Fibroblast of peridontal ligament (primary cell): ENCODE results near the gene CASP7.

ENCODE experiments used
- DNase-seq: peaks from one replicate; pipeline ENCODE4 v3.0.0-alpha.2; 2010; ENCODE audit errors: extremely low read depth

Gene CASP7

GRCh38 chr10:113712024-113712423 is 32.3 kb downstream of the CASP7 start:
- DNase-seq: no peak

- no peak for DNase-seq
These were observed 33.3 kb downstream of the CASP7 start for GRCh38 chr10:113712755-113713639.

DNA sequence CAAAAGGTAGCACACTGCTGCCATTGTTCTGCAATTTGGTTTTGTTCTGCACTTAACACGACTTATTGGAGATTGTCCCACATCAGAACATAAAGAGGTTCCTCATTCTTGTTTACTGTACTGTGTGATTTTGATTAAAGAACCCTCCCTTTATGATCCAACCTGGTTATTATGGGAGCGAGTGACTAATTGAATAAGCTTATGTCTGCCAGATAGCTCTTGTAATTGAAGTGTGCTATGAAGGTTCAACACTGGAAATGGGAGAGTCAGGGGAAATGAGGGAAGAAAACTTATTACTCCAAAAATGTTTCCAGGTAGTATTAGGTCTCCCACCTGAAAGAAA is 33.9 kb downstream of the CASP7 start:
- no peak for DNase-seq

DNA sequence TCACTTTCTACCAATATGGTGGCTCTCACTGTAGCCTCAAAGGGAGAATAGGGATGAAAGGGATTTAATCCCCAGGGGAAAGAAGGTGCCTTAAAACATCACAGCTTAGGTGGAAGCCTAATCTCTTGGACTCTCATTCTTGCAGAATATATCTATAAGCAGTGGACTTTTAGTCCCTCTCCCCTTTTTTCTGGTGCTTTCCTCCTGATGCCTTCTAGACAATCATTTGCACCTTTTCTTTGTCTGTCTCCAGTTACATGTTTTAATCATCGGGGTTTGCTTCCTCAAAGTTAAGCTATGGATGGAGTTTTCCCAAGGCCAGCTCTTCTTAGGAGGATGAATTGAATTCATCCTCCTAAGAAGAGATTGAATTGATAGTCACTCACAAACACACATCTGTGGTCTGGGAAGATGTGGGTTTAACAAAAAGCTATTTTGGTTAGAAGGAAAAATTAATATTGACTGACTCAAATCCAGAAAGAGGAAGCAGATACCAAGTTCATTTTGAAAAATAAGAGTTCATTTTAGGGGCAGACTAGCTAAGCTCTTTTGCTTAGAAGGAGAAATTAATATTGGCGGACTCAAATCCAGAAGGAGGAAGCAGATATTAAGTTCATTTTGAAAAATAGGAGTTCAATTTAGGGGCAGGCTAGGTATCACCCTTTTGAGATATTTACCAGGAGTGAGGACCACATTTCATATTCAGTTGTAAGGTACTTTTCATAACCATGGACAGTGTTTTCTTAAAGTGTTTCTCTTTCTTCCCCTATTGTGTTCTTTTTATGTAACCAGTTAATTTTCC is 36.6 kb downstream of the CASP7 start:
- no peak for DNase-seq

GRCh38 chr10:113718969-113719822 is 39.5 kb downstream of the CASP7 start:
- DNase-seq: no peak

DNA sequence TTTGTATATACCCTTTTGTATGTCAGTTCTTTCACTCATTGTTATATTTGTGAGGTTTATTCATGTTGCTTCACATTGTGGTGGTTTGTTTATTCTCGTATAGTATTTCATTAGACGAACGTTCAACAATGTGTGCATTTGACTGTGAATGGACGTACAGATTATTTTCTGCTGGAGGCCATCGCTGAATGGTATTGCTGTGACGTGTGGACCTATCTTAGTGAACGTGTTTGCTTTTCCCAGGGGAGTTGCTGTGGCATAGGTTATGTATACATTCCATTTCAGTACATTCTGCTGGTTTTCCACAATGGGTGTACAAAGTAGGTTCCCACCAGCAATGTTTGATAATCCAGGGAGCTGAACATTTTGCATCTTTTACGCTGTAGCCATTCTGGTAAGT is 40.7 kb downstream of the CASP7 start:
- DNase-seq: no peak

GRCh38 chr10:113732160-113732881 is 52.6 kb downstream of the CASP7 start:
- DNase-seq: no peak

- DNase-seq: peak; percentile 31
These were observed 53.3 kb downstream of the CASP7 start for GRCh38 chr10:113732966-113733365.

GRCh38 chr10:113733635-113734034 is 53.9 kb downstream of the CASP7 start:
- DNase-seq: no peak

DNA sequence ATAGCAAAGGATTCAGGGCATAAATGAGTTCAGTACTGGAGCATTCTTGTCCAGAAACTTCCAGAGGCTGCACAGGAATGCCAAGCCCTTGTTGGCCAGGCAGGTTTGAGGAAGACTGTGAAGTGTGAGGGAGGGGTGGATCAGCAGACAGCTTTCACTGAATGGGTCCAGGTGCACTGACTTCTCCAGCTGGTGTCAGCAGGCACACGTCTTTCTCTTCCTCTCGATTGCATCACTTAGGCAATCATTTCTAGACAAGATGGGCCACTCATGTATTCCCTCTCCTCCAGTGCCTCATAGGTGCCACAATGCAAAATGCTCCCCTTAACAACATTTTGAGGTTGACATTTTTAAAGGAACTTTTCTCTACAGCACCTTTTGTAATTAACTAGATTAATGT is 56.2 kb downstream of the CASP7 start:
- peak; percentile 2 for DNase-seq

GRCh38 chr10:113736576-113736975 is 56.9 kb downstream of the CASP7 start:
- peak; percentile 54 for DNase-seq

GRCh38 chr10:113739031-113739430 is 59.3 kb downstream of the CASP7 start:
- no peak for DNase-seq

DNA sequence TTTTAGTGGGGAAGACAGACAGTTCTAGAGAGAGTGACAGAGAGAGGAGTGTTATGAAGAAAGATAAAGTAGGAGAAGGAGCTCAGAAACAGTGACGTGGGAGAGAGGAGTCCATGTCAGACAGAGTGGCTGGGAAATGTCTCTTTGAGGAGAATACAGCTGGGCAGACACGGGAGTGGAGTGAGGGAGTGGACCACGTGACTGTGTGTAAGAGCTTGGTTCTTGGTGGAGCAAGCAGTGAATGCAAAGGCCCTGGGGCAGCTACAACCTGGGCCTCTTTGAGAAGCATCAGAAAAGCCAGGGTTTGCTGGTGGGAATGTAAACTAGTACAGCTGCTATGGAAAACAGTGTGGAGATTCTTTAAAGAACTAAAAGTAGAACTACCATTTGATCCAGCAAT is 59.9 kb downstream of the CASP7 start:
- DNase-seq: no peak

- no peak for DNase-seq
These were observed 61.1 kb downstream of the CASP7 start for GRCh38 chr10:113740850-113741249.

DNA sequence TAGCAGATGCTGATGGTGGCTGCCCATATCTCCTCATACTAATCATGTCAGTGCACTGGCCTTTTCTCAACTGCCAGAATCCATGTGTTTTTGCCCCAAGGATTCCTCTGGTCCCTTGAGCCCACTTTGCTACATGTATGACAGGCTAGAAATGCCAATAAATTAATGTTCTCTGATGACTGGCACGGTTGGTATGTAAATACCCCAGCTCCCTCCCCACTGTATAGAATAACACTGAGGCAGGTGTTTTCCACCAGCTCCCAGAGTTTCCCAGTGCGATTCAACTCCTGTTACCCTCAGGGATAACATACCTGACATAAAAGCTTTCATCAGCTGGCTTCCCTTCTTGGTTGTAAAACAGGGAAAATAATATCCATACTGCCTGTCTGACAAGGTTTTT is 62.8 kb downstream of the CASP7 start:
- no peak for DNase-seq

DNA sequence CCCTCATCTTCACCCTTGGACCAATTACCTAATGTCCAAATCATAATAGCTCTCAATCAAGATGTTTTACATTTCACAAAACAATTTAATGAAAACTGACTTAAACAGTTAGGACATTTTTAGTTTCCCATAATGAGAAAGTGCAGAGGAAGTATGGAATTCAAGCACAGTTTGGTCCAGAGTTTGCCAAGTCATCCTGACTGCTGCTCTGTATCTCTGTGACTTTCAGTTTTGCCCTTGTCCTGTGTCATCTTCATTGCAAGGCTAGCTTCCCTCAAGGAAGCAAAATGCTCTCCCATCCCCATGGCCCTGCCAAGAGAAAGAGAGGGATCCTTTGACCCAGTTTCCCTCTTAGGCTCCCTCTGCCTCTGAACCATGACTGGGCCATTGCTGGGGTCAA is 63.9 kb downstream of the CASP7 start:
- DNase-seq: no peak

DNA sequence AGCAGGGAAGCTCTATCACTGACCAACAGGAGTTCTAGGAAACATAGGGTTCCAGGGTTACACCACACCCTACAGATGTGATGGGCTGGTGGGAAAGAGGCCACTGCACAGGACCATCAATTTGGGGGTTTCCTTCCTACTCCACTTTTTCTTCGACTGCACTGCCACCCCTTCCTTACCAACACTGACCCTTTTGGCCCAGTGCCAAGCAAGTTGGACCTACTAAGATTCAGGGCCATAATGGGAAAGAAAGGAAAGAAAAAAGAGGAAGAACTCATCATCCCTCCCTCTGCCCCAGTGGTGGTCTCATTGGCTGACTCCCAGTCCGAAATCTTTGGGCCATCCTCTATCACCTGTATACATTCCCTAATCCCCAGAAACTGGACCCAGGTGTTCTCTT is 65.7 kb downstream of the CASP7 start:
- no peak for DNase-seq

- peak; percentile 5 for DNase-seq
These were observed 66.7 kb downstream of the CASP7 start for GRCh38 chr10:113746217-113746957.

GRCh38 chr10:113751181-113751732 is 71.5 kb downstream of the CASP7 start, which contains the start of gene PLEKHS1:
Gene PLEKHS1 (plus strand): TSS chr10:113751682. CDS start chr10:113755278, 3,596 bp downstream.
- no peak for DNase-seq

- no peak for DNase-seq
These were observed 72.8 kb downstream of the CASP7 start for GRCh38 chr10:113752553-113752952.
